A549 (cell line): Measurements from ENCODE around the gene ADD1. TPM values are rescaled to one million over a fixed set of nuclear protein-coding genes. Genes with fewer than 3 reads are reported as not detected.

ENCODE experiments used
- ATAC-seq, 2 experiments: fragments of 200-7000 bp in 1 of 2; fragments of >200 bp in 1 of 2; cut with Nextera tagmentation in 1 of 2; cut with Tn5 transposase in 1 of 2; 3 replicates each; pipeline versions ENCODE4 v1.8.0 to v1.9.1; 2018 to 2020; ENCODE audit warnings: mild to moderate bottlenecking in 1 of 2, moderate library complexity in 1 of 2
- CTCF ChIA-PET: fragments of 300-600 bp; sonication (Branson Sonifier 250); formaldehyde crosslinking; extraction: SDS; loops from one replicate; lab custom pipeline; 2021; ENCODE audit warnings: antibody characterized with exemption, inconsistent platforms; lab: Yijun Ruan, JAX
- POLR2A ChIA-PET: fragments of 350-600 bp; formaldehyde crosslinking; extraction: SDS; loops from one replicate; lab custom pipeline; 2021; ENCODE audit warnings: antibody characterized with exemption, inconsistent platforms; lab: Yijun Ruan, JAX
- DNase-seq, 2 experiments: peaks; one replicate each; pipeline versions ENCODE4 v3.0.0 to v3.0.0-alpha.2; 2011 to 2016; ENCODE audit warnings: low read depth in 1 of 2, low spot score in 1 of 2
- FAIRE-seq: peaks from 2 replicates; lab custom pipeline; 2011; peaks lifted over from hg19 to GRCh38; lab: Jason Lieb, UNC
- H3K27ac ChIP-seq, 2 experiments: fragments of >200 bp; sonication (Bioruptor Twin); formaldehyde crosslinking; 3 replicates each; pipeline ENCODE4 v1.5.1; 2016 to 2017
- H3K4me1 ChIP-seq: fragments of >200 bp; sonication (Bioruptor Twin); formaldehyde crosslinking; 3 replicates; pipeline ENCODE4 v1.6.1; 2016
- H3K4me2 ChIP-seq: fragments of >200 bp; sonication (Bioruptor Twin); formaldehyde crosslinking; 3 replicates; pipeline ENCODE4 v1.6.1; 2016
- H3K4me3 ChIP-seq: fragments of >200 bp; sonication (Bioruptor Twin); formaldehyde crosslinking; 3 replicates; pipeline ENCODE4 v1.5.1; 2016
- H3K9me3 ChIP-seq: fragments of >200 bp; sonication (Bioruptor Twin); formaldehyde crosslinking; 3 replicates; pipeline ENCODE4 v1.6.1; 2016
- BHLHE40 ChIP-seq: IDR thresholded peaks from 2 replicates; pipeline ENCODE4 v1.6.1; 2012; ENCODE audit warnings: low read depth, low read length, inconsistent platforms
- CBX2 ChIP-seq: fragments of 200-600 bp; sonication (generic); IDR thresholded peaks from 2 replicates; pipeline ENCODE4 v1.6.1; 2016; ENCODE audit warnings: low read depth, mild to moderate bottlenecking, borderline replicate concordance
- CEBPB ChIP-seq, 2 experiments: fragments of >200 bp in 1 of 2; sonication (Bioruptor Twin) in 1 of 2; formaldehyde crosslinking in 1 of 2; IDR thresholded peaks; 2 replicates each; pipeline ENCODE4 v1.6.1; 2012 to 2016
- CTCF ChIP-seq: fragments of >200 bp; sonication (Bioruptor Twin); formaldehyde crosslinking; IDR thresholded peaks from 3 replicates; pipeline ENCODE4 v1.5.1; 2016
- EHF ChIP-seq: fragments of 250-450 bp; sonication (Bioruptor Pico); IDR thresholded peaks from 2 replicates; pipeline ENCODE4 v1.5.0; 2020; ENCODE audit warnings: mild to moderate bottlenecking
- EHMT2 ChIP-seq: fragments of 200-600 bp; sonication (generic); IDR thresholded peaks from 2 replicates; pipeline ENCODE4 v1.6.1; 2016; ENCODE audit warnings: antibody characterized with exemption, low read depth, mild to moderate bottlenecking, moderate library complexity
- FOXS1 ChIP-seq: fragments of 250-450 bp; sonication (Bioruptor Pico); IDR thresholded peaks from 2 replicates; pipeline ENCODE4 v1.5.0; 2020; ENCODE audit warnings: mild to moderate bottlenecking, moderate library complexity
- JUN ChIP-seq, 2 experiments: fragments of >200 bp; sonication (Bioruptor Twin); formaldehyde crosslinking; IDR thresholded peaks; 2 replicates in 1 of 2; 3 replicates in 1 of 2; pipeline ENCODE4 v1.6.1; 2016 to 2017
- JUNB ChIP-seq: fragments of >200 bp; sonication (Bioruptor Twin); formaldehyde crosslinking; IDR thresholded peaks from 2 replicates; pipeline ENCODE4 v1.6.1; 2016
- KDM1A ChIP-seq: fragments of 200-600 bp; sonication (generic); IDR thresholded peaks from 2 replicates; pipeline ENCODE4 v1.6.1; 2016; ENCODE audit warnings: low read depth, mild to moderate bottlenecking
- MYC ChIP-seq: IDR thresholded peaks from 2 replicates; pipeline ENCODE4 v1.6.1; 2012; ENCODE audit warnings: mild to moderate bottlenecking, inconsistent platforms, low read length, improper control_type of control experiment, borderline replicate concordance
- NR3C1 ChIP-seq: fragments of >200 bp; sonication (Bioruptor Twin); formaldehyde crosslinking; IDR thresholded peaks from 3 replicates; pipeline ENCODE4 v1.6.1; 2017
- RAD21 ChIP-seq, 2 experiments: fragments of >200 bp in 1 of 2; sonication (Bioruptor Twin) in 1 of 2; formaldehyde crosslinking in 1 of 2; IDR thresholded peaks in 1 of 2; conservative IDR thresholded peaks in 1 of 2; 2 replicates in 1 of 2; 3 replicates in 1 of 2; pipeline ENCODE4 v1.6.1; 2012 to 2018; ENCODE audit warnings: inconsistent platforms in 1 of 2
- USF2 ChIP-seq: fragments of 450-650 bp; IDR thresholded peaks from 2 replicates; pipeline ENCODE4 v1.6.1; 2014; ENCODE audit warnings: antibody characterized with exemption
- ZC3H11A ChIP-seq: fragments of 450-650 bp; IDR thresholded peaks from 2 replicates; pipeline ENCODE4 v1.6.1; 2014; ENCODE audit warnings: antibody characterized with exemption, mild to moderate bottlenecking
- WGBS: methylation state at CpG from one replicate; pipeline ENCODE4 v1.1.6; 2017; ENCODE audit errors: missing lambda C conversion rate; 5-methylcytosine and 5-hydroxymethylcytosine counted together
- polyA plus RNA-seq, 4 experiments: library from polyadenylated mRNA; depleted of rRNA in 3 of 4; stranded (reverse); fragments of >200 nt; fragmentation: RNase III in 1 of 4; extraction: RNeasy Plus Mini Kit Qiagen cat#74134 plus additional on column Dnase treatment in 1 of 4; gene quantifications; 2 replicates in 3 of 4; 3 replicates in 1 of 4; pipeline ENCODE4 v1.2.3, GENCODE V29; 2011 to 2017

Gene ADD1
- polyA plus RNA-seq, 2 of the 4 experiments (the other 2 are of a cell fraction), result 59.7 to 60.3 TPM

GRCh38 chr4:2947926-2948325, 104.3 kb downstream of the ADD1 start:
- Histone ChIP-seq H3K9me3 (no peaks in the 10 kb centered on the region), H3K4me1 (no peaks in the 10 kb centered on the region), H3K4me2 (no peak overlapping the region), H3K4me3 (no peak overlapping the region), H3K27ac (no peak overlapping the region)
- DNase-seq (no peak), ATAC-seq (no peak), FAIRE-seq (no peak)
- 94% methylated on average over 11 of the region's 11 CpGs for WGBS
- POLR2A ChIA-PET, result interaction anchor here (1.0 kb wide), 1 partner anchor 12 kb away, joined by 3 read pairs; no protein-coding TSS in a partner anchor
- TF ChIP-seq FOXS1 (CRISPR knock-in tag) (no peak), BHLHE40 (no peak), ZC3H11A (no peak), KDM1A (no peak), EHMT2 (no peak), CTCF (no peak), EHF (no peak), CBX2 (no peak), USF2 (no peak)
- CTCF ChIA-PET, result interaction anchor here (0.6 to 2.0 kb wide), 3 partner anchors 12 to 34 kb away, joined by 3 to 8 read pairs (median 7); partner anchors contain the start of genes GRK4 and NOP14

DNA sequence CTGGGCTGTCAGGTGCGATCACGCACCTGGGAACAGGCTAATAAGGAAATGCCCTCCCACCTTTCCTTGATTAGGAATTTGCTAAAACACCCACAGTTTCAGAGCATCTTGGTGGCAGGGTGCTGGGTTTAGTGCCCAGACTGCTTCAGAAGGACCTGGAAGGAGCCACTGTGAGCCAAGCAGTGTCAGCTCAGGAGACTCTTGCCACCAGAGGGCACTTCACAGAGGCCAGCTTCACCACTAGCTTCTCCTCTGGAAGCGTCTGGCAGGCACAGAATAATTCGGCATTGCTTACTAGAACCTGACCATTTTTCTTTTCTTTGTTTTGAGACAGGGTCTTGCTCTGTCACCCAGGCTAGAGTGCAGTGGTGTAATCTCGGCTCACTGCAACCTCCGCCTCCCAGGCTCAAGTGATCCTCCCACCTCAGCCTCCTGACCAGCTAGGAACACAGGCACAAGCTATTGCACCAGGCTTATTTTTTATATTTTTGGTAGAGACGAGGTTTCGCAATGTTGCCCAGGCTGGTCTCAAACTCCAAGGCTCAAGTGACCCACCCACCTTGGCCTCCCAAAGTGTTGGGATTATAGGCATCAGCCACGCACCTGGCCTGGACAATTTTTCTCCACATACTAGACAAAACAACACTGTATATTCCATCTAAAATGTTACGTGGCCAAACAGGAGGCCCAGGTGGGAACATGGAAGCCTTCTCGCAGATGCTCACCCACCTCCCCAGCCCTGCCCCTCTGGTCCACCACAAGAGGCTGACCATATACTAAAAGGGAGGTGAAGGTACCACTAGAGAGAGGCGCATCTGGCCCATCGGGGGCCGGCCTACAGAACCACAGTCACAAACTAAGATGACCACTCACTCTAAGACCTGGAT, 105.5 kb downstream of the ADD1 start:
- no peak overlapping the region for H3K4me3 ChIP-seq
- no peak overlapping the region for H3K27ac ChIP-seq
- POLR2A ChIA-PET, result no interaction called here
- WGBS, result 93% methylated on average over 14 of the region's 14 CpGs
- TF ChIP-seq CTCF (peak; percentile 28; the same call in 1 of the 3 replicates), JUN (IDR thresholded peaks at IDR 0.05) (no peak), NR3C1 (no peak), MYC (no peak), EHMT2 (no peak), RAD21 (conservative IDR thresholded peaks at IDR 0.05 in 1 of 2, IDR thresholded peaks at IDR 0.05 in 1 of 2) (0 out of 5 replicates have a peak, but pooled peaks of 1 of the 2 experiments have one; percentile 6), CEBPB (IDR thresholded peaks at IDR 0.05) (peak in 1 of 2 experiments; percentile 33; a peak in 1 of 4 replicates)
- TF ChIP-seq, all 56 proteins: peak for 3
- DNase-seq (peak in 1 of 2 experiments; percentile 41), ATAC-seq (peak; percentile 88 to 90), FAIRE-seq (no peak)
- no peak overlapping the region for H3K4me2 ChIP-seq
- no peaks in the 10 kb centered on the region for H3K9me3 ChIP-seq
- no peaks in the 10 kb centered on the region for H3K4me1 ChIP-seq
- CTCF ChIA-PET, result interaction anchor here (0.9 to 1.8 kb wide), 6 partner anchors 10 to 89 kb away, joined by 3 to 8 read pairs (median 3); partner anchors contain the start of genes GRK4 and NOP14

GRCh38 chr4:2949782-2950125, 106.1 kb downstream of the ADD1 start:
- TF ChIP-seq JUNB, result no peak
- Histone ChIP-seq H3K4me1 (no peaks in the 10 kb centered on the region), H3K4me2 (no peak overlapping the region), H3K4me3 (no peak overlapping the region), H3K27ac (no peak overlapping the region), H3K9me3 (no peaks in the 10 kb centered on the region)
- 95% methylated on average over 11 of the region's 11 CpGs for WGBS
- ChIA-PET CTCF (interaction anchor here (0.9 to 1.1 kb wide), 3 partner anchors 10 to 186 kb away, joined by 3 read pairs; no protein-coding TSS in a partner anchor), POLR2A (no interaction called here)
- FAIRE-seq, result no peak
- no peak for DNase-seq
- no peak for ATAC-seq
